GM19238 (cell line): ENCODE measurements around the gene C6orf132.

Experiments
- DNase-seq: peaks from one replicate; pipeline ENCODE4 v3.0.0; 2011; ENCODE audit warnings: low spot score; ENCODE audit not compliant: insufficient read length

Gene C6orf132

GRCh38 chr6:42105156-42105648 is 37.2 kb downstream of the C6orf132 start:
- no peak for DNase-seq

DNA sequence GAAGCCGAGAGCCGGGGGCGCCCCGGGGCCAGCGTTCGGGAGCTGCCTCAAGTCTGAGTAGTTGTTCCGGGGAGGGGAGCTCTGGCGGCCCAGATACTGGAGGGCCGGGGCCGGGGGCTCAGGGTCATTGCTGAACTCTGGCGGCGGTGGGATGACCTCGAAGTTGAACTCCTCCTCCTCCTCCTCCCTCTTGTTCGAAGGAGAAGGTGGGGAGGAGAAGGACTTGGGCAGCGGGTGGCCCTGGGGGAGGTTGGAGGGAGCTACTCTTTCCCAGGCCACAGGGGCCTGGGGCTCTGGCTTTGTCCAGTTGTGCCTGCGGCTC is 37.7 kb downstream of the C6orf132 start:
- no peak for DNase-seq

DNA sequence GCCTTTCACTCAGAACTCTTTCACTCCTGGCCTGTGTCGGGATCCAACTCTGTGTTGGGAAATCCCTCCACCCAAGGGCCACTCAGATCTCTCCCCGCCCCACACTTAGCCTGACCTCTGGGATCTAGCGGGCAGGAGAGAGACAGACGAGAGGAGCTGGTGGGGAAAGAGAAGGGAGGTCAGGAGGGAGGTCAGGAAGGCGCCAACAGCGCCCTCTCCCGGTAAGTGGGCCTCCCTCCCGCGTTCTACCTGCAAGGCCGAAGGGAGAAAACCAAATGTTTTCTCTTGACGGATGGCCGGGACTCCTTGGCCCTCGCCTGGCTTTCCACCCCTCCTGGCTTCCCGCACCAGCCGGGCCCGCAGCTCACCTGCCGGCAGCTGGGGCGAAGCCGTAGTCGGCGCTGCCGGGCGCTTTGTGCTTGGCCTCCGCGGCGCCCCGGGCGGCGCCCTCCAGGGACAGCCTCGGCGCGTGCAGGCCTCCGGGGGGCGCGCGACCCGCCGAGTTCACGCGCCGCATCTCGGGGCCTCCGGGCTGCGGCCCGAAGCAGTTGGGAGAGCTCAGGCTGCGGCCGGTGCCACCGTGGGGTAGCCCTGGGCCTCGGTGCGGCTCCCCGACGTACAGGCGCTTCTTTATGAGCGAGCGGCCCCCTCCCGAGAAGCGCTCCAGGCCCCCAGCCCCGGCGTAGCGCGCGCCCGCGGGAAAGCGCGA is 38.2 kb downstream of the C6orf132 start:
- DNase-seq: peak; percentile 84

DNA sequence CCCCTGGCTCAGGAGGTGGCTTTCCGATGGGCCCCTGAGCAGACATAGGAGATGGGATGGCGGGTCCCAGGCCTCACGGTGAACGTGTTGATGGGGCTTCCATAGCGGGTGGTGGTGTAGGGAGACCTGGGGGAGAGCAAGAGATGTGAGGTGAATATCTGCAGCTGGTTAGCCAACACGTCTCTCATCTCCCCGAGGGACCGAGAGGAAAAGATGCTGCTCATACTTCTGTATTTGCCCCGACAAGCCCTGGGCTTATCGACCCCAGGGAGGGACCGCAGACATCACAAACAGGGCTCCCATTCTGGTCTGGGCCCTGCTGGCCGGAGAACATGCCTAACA is 38.7 kb downstream of the C6orf132 start:
- DNase-seq: no peak

DNA sequence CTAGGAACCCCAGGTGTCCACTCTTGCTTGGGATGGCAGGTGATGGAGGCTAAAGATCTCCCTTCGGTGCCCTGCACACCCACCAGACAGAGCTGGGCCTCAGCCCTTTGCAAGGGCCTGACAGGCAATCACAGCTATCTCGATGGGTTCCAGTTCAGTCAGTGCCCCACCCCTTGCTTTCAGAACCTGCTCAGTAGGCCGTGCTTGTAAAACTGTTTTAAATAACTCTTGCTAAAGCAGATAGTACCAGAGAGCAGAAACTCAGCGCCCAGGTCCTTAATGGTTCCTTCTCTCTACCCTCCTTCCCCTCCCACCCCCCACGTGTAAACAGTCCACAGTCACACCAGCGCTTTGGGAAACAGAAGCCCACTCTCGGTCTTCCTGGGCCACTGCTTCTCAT is 39.2 kb downstream of the C6orf132 start:
- no peak for DNase-seq

DNA sequence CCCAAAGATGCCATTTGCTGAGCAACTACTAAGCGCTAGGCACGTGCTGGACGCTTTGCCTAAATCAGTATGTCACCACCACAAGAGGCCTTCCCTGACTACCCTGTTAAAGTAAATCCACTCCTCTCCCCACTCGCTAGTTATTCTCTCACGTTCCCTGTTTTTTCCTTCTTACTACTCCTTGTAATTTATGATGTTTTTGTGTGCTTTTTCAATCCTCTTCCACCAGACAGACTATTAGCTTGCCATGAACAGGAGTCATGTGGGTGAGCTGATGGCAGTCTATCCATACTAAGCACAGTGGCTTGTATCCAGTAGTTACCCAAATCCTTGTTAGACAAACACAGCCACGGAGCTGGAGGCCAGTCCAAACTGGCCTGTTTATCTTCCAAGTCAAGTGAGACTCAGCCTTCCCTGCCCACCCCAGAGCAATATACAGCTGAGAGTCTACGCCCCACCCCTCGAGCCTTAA is 41.2 kb downstream of the C6orf132 start:
- DNase-seq: no peak

- DNase-seq: no peak
Measured at GRCh38 chr6:42100029-42100901, 42.2 kb downstream of the C6orf132 start.

DNA sequence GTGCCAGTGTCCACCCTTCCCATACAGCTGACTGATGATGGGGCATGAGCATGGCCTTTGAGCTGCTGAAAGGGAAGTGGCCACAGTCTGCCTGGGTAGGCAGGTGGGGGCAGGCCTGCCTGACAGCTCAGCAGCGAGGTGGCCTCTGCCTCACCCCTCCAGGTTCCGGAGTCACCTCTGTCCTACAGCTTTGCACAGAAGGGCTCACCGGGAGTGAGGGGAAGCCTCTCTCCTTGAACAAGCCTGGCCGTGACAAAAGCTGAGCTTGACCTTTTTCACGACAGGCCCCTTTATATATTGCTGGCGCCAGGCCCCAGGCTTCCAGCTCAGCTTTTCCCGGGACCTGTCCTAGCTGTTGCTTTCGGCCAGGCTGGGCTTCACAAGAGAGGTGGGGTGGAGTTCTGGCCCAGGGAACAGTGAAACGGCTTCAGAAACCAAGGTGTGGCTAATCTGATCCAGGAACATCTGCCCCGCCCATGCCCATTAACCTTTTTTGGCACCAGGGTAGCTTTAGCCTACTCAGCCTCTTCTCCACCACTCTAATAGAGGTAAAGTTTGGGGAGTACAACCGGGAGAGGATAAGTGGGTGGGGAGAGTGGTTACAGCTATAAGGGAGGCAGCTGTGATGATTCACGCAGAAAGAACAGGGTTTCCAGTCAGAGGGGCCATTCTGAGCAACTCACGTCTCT is 42.9 kb downstream of the C6orf132 start:
- DNase-seq: no peak

- DNase-seq: no peak
Measured at GRCh38 chr6:42095776-42096541, 46.5 kb downstream of the C6orf132 start.

GRCh38 chr6:42095094-42095493 is 47.3 kb downstream of the C6orf132 start:
- no peak for DNase-seq

- DNase-seq: no peak
Measured at GRCh38 chr6:42093582-42094329, 48.7 kb downstream of the C6orf132 start.

DNA sequence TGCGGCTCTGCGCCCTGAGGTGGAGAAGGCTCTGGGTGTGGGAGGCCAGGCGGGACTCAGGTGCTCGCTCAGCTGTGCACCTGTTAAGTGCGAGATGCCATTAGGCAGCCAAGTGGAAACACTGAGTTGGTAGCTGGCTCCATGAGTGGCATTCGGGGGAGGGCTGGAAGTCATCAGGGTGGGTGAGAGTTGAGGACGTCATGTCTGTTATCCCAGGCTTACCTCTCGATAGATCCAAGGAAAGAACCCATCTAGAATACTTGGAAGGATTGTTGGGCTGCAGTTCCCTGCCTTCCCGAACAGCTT is 50.7 kb downstream of the C6orf132 start:
- no peak for DNase-seq

GRCh38 chr6:42090819-42091717 is 51.4 kb downstream of the C6orf132 start:
- DNase-seq: no peak

GRCh38 chr6:42088101-42088591 is 54.3 kb downstream of the C6orf132 start:
- DNase-seq: no peak

- DNase-seq: no peak
Measured at GRCh38 chr6:42086046-42087035, 56.1 kb downstream of the C6orf132 start.

DNA sequence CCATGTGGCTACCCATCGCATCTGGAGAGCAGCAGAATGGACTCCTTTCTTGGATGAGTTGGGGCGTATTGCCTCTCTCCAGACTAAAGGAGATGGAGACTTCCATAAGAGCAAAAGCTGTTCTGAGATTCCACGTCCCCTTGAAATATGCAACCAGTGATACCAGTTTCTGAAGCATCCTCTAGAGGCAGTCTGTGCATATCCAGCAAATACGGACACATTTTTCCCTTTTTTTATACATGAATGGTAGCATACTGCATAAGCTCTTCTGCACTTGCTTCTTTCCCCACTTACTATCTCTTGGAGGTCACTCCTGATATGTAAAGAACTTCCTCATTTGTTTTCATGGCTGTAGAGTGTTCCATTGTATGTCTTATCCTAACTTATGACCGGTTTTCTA is 57.5 kb downstream of the C6orf132 start:
- DNase-seq: no peak

DNA sequence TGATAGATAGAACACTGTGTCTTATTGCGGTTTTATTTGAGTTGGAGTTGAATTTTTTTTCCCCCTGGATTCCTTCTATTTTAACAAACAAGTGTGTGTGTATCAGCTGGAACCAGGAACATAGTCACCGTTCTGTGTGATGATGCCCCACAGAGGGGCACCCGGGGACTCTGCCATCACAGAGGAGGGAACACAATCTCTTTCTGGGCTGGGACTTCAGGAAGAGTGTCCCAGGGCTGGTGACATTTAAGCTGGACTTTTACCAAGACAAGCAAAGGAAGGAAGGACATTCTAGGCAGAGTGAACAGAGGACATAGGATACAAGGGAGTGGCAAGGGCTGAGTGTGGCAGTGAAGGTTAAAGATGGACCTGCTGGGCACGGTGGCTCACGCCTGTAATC is 58.9 kb downstream of the C6orf132 start:
- no peak for DNase-seq

- DNase-seq: no peak
Measured at GRCh38 chr6:42079941-42080464, 62.4 kb downstream of the C6orf132 start.
